HEK293 (cell line): ENCODE data around the gene KCNB1.

ENCODE experiments used
- CTCF ChIA-PET: fragments of 350-600 bp; formaldehyde crosslinking; extraction: SDS; loops from one replicate; lab custom pipeline; 2021; ENCODE audit warnings: antibody characterized with exemption; lab: Yijun Ruan, JAX
- POLR2A ChIA-PET: fragments of 300-600 bp; formaldehyde crosslinking; extraction: SDS; loops from one replicate; lab custom pipeline; 2020; ENCODE audit warnings: antibody characterized with exemption, inconsistent platforms; lab: Yijun Ruan, JAX
- H3K27ac ChIP-seq: fragments of 200-500 bp; sonication (Bioruptor generic); 2 replicates; pipeline ENCODE4 v1.5.1; 2014; ENCODE audit warnings: low read depth, low read length, control low read depth, inconsistent platforms; ENCODE audit errors: extremely low read depth
- H3K36me3 ChIP-seq, 2 experiments: fragments of 200-500 bp in 1 of 2; sonication (Bioruptor generic) in 1 of 2; 1 replicate in 1 of 2; 2 replicates in 1 of 2; pipeline ENCODE4 v1.5.1; 2014 to 2017; ENCODE audit warnings: inconsistent platforms in 2 of 2, low read length in 2 of 2; ENCODE audit not compliant: control insufficient read depth in 2 of 2, insufficient read depth in 1 of 2
- H3K4me1 ChIP-seq: fragments of 200-500 bp; sonication (Bioruptor generic); 2 replicates; pipeline ENCODE4 v1.5.1; 2014; ENCODE audit warnings: mild to moderate bottlenecking, low read length, inconsistent platforms; ENCODE audit not compliant: control insufficient read depth, insufficient read depth
- H3K4me3 ChIP-seq: 2 replicates; pipeline ENCODE4 v1.5.1; 2011; ENCODE audit warnings: low read depth, mild to moderate bottlenecking, control low read depth, low read length, moderate library complexity
- H3K9me3 ChIP-seq: fragments of 200-500 bp; sonication (Bioruptor generic); 2 replicates; pipeline ENCODE4 v1.5.1; 2014; ENCODE audit warnings: low read depth, low read length, inconsistent platforms; ENCODE audit not compliant: control insufficient read depth, insufficient read depth
- CTCF ChIP-seq: fragments of 450-650 bp; formaldehyde crosslinking; IDR thresholded peaks from 2 replicates; pipeline ENCODE4 v1.5.1; 2016; ENCODE audit warnings: missing biosample characterization, missing genetic modification characterization
- EGR2 ChIP-seq: fragments of 450-650 bp; formaldehyde crosslinking; IDR thresholded peaks from 2 replicates; pipeline ENCODE4 v1.5.1; 2016; ENCODE audit warnings: low read depth, missing biosample characterization, missing genetic modification characterization
- INSM2 ChIP-seq: fragments of 450-650 bp; formaldehyde crosslinking; IDR thresholded peaks from 2 replicates; pipeline ENCODE4 v1.5.1; 2016; ENCODE audit warnings: missing biosample characterization, missing genetic modification characterization
- PATZ1 ChIP-seq: fragments of 450-650 bp; formaldehyde crosslinking; IDR thresholded peaks from 2 replicates; pipeline ENCODE4 v1.5.1; 2016; ENCODE audit warnings: missing biosample characterization, missing genetic modification characterization
- PRDM1 ChIP-seq: fragments of 450-650 bp; formaldehyde crosslinking; IDR thresholded peaks from 2 replicates; pipeline ENCODE4; 2016; ENCODE audit warnings: missing biosample characterization, missing genetic modification characterization
- SCRT1 ChIP-seq: fragments of 450-650 bp; formaldehyde crosslinking; IDR thresholded peaks from 2 replicates; pipeline ENCODE4 v1.5.1; 2016; ENCODE audit warnings: missing biosample characterization, missing genetic modification characterization, borderline replicate concordance
- ZBTB10 ChIP-seq: fragments of 450-650 bp; formaldehyde crosslinking; IDR thresholded peaks from 2 replicates; pipeline ENCODE4 v1.5.1; 2016; ENCODE audit warnings: missing biosample characterization, missing genetic modification characterization
- ZNF10 ChIP-seq: fragments of 450-650 bp; formaldehyde crosslinking; IDR thresholded peaks from 2 replicates; pipeline ENCODE4 v1.5.1; 2017; ENCODE audit warnings: missing biosample characterization, missing genetic modification characterization
- ZNF132 ChIP-seq: fragments of 450-650 bp; formaldehyde crosslinking; IDR thresholded peaks from 2 replicates; pipeline ENCODE4 v1.5.1; 2017; ENCODE audit warnings: missing biosample characterization, missing genetic modification characterization, borderline replicate concordance
- ZNF350 ChIP-seq: fragments of 450-650 bp; formaldehyde crosslinking; IDR thresholded peaks from 2 replicates; pipeline ENCODE4 v1.5.0; 2017; ENCODE audit warnings: missing biosample characterization, mild to moderate bottlenecking, missing genetic modification characterization
- ZNF37A ChIP-seq: fragments of 450-650 bp; IDR thresholded peaks from 2 replicates; pipeline ENCODE4 v1.5.1; 2018; ENCODE audit warnings: missing biosample characterization, missing genetic modification characterization
- ZNF423 ChIP-seq: fragments of 450-650 bp; formaldehyde crosslinking; IDR thresholded peaks from 2 replicates; pipeline ENCODE4 v1.5.1; 2016; ENCODE audit warnings: missing biosample characterization, missing genetic modification characterization
- ZNF433 ChIP-seq: fragments of 450-650 bp; formaldehyde crosslinking; IDR thresholded peaks from 2 replicates; pipeline ENCODE4 v1.5.1; 2016; ENCODE audit warnings: missing biosample characterization, missing genetic modification characterization, low read depth
- ZNF510 ChIP-seq: fragments of 450-650 bp; formaldehyde crosslinking; IDR thresholded peaks from 2 replicates; pipeline ENCODE4 v1.5.1; 2018; ENCODE audit warnings: mild to moderate bottlenecking, missing genetic modification characterization, missing biosample characterization; ENCODE audit not compliant: insufficient replicate concordance
- ZNF639 ChIP-seq: fragments of 450-650 bp; formaldehyde crosslinking; IDR thresholded peaks from 2 replicates; pipeline ENCODE4 v1.5.1; 2016; ENCODE audit warnings: missing biosample characterization, missing genetic modification characterization
- ZNF654 ChIP-seq: fragments of 450-650 bp; formaldehyde crosslinking; IDR thresholded peaks from 2 replicates; pipeline ENCODE4 v1.5.1; 2016; ENCODE audit warnings: low read depth, missing biosample characterization, missing genetic modification characterization
- ZNF692 ChIP-seq: fragments of 450-650 bp; formaldehyde crosslinking; IDR thresholded peaks from 2 replicates; pipeline ENCODE4 v1.5.1; 2016; ENCODE audit warnings: missing biosample characterization, missing genetic modification characterization

The KCNB1 gene

GRCh38 chr20:49384437-49385434, 97.7 kb downstream of the KCNB1 start:
- TF ChIP-seq ZNF654 (tag by site-specific recombination), result peak; percentile 33
- TF ChIP-seq ZNF37A (tag by site-specific recombination), result no peak
- no peak for TF ChIP-seq EGR2 (tag by site-specific recombination)
- peak; percentile 60 for TF ChIP-seq CTCF (tag by site-specific recombination)
- TF ChIP-seq ZBTB10 (tag by site-specific recombination), result 0 out of 2 replicates have a peak, but pooled peaks have one; percentile 27
- TF ChIP-seq ZNF433, result no peak
- 0 out of 2 replicates have a peak, but pooled peaks have one; percentile 16 for TF ChIP-seq PATZ1 (tag by site-specific recombination)
- TF ChIP-seq PRDM1 (tag by site-specific recombination), result peak; percentile 41; the same call in 1 of the 2 replicates
- TF ChIP-seq SCRT1 (tag by site-specific recombination), result 0 out of 2 replicates have a peak, but pooled peaks have one; percentile 18
- Histone ChIP-seq H3K4me1 (0 out of 2 replicates have a peak, but pooled peaks cover 3% of the 10 kb centered on the region), H3K27ac (no peak overlapping the region), H3K4me3 (no peak overlapping the region), H3K36me3 (no peaks in the 10 kb centered on the region), H3K9me3 (no peaks in the 10 kb centered on the region)
- ChIA-PET POLR2A (no interaction called here), CTCF (interaction anchor here (0.6 to 3.6 kb wide), 30 partner anchors 10 to 533 kb away, joined by 3 to 21 read pairs (median 4); no protein-coding TSS in a partner anchor)

- Histone ChIP-seq H3K9me3 (no peaks in the 10 kb centered on the region), H3K4me3 (no peak overlapping the region), H3K4me1 (0 out of 2 replicates have a peak, but pooled peaks cover 3% of the 10 kb centered on the region), H3K36me3 (no peaks in the 10 kb centered on the region), H3K27ac (no peak overlapping the region)
- ChIA-PET CTCF (interaction anchor here (0.5 to 1.5 kb wide), 9 partner anchors 12 to 431 kb away, joined by 3 to 6 read pairs (median 3); no protein-coding TSS in a partner anchor), POLR2A (no interaction called here)
- TF ChIP-seq ZNF350, result no peak
- TF ChIP-seq ZNF132 (tag by site-specific recombination), result no peak
- peak; percentile 98 for TF ChIP-seq ZNF10
- no peak for TF ChIP-seq ZNF510 (tag by site-specific recombination)
- TF ChIP-seq ZNF639 (tag by site-specific recombination), result no peak; the same call in 1 of the 2 replicates
- TF ChIP-seq ZNF692 (tag by site-specific recombination), result peak; percentile 40; the same call in 1 of the 2 replicates
- TF ChIP-seq INSM2 (tag by site-specific recombination), result no peak
- TF ChIP-seq ZNF423 (tag by site-specific recombination), result no peak
Observed at GRCh38 chr20:49381558-49382493, 100.6 kb downstream of the KCNB1 start.
